GM21576 (cell line): Measurements from ENCODE around the gene ZFP62.
"Not testable (repeated sequence)": the region's sequence is repeated elsewhere in the genome, so short reads cannot be mapped to it uniquely, and the experiment has no call there.

Source experiments
- ATAC-seq: cut with Tn5 transposase; IDR thresholded peaks from one replicate; pipeline ENCODE4 v1.9.1; 2021; ENCODE audit warnings: mild to moderate bottlenecking, moderate library complexity; ENCODE audit not compliant: unreplicated experiment

ZFP62 gene

DNA sequence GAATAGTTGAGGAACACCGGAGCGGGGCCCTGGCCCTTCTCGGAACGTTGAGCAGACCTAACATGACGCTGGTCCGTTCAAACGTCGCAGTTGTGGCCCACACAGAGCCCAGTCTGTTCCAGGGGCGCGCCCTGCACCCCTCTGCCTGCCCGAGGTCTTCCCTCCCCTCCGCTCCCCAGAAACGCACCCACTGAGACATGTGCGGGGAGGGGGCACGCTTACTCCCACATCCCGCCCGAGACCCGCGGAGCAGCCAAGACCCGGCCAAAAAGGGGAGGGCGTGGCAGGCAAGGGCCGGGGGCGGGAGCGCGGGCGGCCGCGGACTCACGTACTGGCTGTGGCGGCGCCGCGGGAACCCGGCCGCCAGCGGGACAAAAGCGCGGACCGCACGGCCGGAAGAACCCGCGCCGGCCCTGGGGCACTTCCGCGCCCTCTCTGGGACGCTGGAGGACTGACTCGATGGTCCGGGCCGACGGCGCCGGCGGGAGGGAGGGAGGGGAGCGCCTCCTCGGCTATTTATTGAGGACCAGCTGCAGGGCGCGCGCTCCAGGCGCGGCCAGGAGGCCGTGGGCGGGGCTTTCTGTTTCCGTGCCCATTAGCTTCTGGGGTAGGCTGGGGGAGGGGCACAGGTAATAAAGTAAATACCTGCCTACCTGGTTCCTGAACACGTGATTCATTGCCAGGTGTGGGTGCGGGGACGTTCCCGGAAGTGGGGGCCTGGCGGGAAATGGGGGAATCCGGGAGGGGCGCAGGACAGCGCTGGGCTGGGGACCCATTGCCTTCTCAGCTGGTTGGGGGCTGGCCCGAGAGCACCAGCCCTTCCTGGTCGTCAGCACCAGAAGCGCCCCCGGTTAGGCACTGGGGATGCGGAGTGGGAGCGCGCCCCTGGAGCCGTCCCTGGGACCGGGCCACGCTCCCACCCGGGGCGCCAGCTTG, at the start of gene ZFP62:
Gene ZFP62 (minus strand): TSS at position 390 of the 936 bp plus-strand sequence. CDS start 57 bp downstream, at position 333.
- ATAC-seq, result peak; percentile 85

DNA sequence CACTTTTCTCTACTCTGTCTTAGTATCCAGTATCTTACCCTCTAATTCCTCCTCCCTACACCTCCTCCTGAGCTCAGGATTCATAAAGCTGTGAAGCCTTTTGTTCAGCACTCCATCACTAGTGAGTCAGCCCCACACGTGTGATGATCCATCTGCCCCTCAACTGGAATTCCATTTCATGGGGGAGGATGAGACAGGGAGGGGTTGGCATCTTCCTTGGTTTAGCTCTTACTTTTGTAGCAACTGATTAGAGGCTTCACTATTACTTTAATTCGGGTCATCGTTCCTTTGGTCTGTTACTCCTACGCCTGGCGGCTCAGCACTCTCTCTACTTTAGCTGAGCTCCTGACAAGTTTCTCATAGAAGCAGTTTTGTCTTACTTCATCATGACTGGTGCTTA, 49.7 kb upstream of the ZFP62 start:
- no peak for ATAC-seq

DNA sequence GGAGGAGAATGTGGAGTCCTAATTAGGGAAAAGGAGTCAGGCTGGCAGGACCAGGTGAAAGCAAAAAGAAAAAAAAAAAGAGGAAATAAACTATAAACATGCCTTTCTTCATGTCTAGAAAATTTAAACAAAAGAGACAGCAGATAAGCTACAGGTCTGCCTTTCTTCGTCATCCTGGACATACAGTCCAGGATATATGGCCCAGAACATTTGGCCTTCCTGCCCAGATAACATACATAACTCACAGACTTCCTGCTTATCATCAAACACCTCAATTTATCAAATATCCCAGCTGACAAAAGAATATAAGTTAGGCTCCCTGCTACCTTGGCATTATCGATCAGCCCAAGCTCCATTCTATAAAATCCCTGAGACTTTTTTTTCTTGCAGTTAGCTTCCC, 49.1 kb upstream of the ZFP62 start:
- ATAC-seq, result no peak

GRCh38 chr5:180909782-180910181, 48.7 kb upstream of the ZFP62 start:
- ATAC-seq, result no peak

- ATAC-seq, result no peak
These were observed 48.1 kb upstream of the ZFP62 start for GRCh38 chr5:180908998-180909731.

- no peak for ATAC-seq
These were observed 47.3 kb upstream of the ZFP62 start for GRCh38 chr5:180908400-180908799.

DNA sequence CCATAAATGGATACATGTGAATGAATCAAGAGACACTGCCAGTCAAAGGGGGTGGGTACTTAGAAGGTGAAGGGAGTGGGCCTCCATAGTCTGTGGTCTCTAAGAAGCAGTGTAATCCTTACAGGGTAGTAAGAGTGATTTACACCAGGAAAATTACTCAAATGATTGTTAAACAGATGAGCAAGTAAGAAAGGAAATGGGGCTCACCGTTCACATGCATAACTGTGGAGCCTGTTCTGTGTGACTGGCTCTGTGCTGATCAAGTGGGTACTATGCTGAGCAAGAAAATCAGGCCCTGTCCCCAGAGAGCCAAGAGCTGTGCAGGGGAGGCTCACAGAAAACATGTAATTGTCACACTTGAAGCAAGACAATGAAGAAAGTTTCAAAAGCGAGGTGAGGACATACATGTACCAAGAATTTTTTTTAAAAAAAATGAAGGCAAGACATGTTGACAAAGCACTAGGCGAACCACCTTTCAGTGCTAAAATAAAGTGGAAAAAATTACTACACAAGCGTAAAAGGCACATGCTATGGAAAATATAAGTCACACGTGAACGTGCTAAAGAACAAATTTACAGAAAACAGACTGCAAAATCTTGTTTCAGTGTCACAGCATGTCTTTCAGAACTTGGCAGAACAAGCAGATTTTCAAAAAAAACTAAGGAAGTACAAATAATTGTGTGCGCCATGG, 40.4 kb upstream of the ZFP62 start:
- no peak for ATAC-seq

- ATAC-seq, result no peak
These were observed 39.1 kb upstream of the ZFP62 start for GRCh38 chr5:180900178-180900577.

DNA sequence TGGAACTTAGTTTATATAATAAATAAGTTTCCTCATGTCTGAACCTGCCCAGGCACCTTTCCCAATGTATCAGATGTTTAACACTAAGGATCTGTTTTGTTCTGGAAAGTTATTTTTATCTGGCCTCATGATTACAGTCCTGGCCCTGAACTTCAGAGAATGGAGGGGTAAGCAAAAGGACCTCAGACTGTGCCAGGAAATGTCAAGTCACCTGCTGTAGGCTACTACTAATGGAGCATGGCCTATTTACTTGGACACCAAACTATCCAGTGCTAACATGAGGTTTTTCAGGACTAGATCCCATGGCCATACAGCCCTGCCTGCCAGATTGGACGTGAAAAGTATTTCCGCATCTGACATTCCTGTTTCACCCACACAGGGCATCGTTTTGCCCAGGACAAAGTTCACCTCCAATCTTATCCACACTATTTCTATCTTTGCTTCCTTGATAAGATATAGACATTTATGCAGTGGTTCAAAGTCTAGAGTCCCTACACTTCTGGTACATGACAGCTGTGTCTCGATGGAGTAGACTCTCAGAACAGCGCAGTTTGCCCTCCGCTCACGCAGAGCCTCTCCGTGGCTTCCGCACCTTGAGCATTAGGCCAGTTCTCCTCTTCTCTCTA, 37.7 kb upstream of the ZFP62 start, which contains the start of gene BTNL8:
Gene BTNL8 (plus strand): TSS at position 539 of the 626 bp plus-strand sequence. CDS start 152 bp downstream, outside the sequence.
- no peak for ATAC-seq

GRCh38 chr5:180895330-180895729, 34.3 kb upstream of the ZFP62 start:
- ATAC-seq, result not testable (repeated sequence)

GRCh38 chr5:180889381-180889780, 28.3 kb upstream of the ZFP62 start:
- ATAC-seq, result no peak

DNA sequence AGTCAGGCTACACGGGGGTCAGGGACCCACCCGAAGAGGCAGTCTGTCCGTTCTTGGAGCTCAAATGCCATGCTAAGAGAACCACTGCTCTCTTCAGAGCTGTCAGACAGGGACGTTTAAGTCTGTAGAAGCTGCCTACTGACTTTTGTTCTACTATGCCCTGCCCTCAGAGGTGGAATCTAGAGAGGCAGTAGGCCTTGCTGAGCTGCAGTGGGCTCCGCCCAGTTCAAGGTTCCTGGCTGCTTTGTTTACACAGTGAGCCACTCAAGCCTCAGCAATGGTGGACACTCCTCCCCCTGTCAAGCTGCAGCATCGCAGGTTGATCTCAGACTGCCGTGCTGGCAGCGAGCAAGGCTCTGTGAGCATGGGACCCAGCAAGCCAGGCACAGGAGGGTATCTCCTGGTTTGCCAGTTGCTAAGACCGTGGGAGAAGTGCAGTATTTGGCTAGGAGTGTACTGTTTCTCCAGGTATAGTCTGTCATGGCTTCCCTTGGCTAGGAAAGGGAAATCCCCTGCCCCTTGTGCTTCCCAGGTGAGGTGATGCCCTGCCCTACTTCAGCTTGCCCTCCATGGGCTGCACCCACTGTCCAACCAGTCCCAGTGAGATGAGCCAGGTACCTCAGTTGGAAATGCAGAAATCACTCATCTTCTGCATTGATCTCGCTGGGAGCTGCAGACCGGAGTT, 24.9 kb upstream of the ZFP62 start:
- ATAC-seq, result not testable (repeated sequence)

DNA sequence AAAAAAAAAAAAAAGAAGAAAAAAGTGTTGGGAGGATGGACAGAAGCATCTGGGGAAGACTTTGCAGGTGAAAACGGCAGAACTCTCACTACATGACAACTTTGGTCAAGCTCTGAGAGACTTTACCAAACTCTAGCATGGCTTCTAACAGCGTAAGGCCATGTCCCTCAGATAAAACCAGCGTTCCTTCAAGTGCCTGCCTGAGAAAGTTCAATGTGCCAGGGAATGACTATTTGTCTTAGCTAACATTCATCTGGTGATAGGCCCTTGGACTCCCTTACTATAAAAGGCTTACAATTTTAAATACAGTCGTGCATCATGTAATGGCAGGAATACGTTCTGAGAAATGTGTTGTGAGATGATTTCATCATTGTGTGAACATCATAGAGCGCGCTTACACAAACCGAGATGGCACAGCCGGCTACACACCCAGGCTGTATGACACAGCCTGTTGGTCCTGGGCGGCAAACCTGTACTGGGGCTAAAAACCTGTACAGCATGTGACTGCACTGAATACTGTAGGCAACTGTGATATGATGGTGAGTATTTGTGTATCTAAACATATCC, 14.9 kb upstream of the ZFP62 start:
- no peak for ATAC-seq

DNA sequence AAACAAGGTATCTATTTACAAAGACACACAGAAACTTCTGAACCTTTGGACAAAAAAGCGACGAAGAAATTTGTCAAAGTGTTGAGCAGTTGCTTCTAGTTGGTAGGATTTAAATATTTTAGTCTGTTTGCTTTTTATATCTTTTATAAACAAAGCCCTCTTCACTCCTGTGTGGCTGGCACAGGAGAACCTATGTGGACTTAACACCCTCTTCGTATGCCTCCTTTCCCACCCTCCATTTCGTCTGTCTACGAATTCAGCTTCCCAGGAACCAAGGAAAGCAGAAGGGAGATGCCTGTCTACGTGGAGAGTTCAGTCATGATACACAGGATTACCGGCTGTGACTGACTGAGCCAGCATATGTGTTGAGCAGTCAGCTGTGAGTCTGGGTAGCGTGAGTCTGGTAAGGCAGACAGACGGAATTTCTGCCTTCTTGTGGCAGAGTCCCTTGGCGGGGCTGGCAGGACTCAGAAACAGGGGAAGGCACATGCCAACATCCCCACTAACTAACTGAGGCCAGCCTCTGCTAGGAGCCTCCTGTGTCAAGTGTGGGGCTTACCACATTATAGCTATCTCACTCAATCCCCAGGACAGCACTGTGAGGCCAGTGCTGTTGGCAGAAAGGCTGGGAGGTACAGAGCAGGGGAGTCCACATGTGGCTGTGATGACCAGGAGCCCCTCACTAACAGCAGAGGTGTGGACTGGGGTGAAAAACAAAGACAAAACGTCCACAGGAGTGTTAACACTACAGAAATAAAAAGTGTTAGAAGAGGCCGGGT, 13.9 kb upstream of the ZFP62 start:
- ATAC-seq, result no peak

DNA sequence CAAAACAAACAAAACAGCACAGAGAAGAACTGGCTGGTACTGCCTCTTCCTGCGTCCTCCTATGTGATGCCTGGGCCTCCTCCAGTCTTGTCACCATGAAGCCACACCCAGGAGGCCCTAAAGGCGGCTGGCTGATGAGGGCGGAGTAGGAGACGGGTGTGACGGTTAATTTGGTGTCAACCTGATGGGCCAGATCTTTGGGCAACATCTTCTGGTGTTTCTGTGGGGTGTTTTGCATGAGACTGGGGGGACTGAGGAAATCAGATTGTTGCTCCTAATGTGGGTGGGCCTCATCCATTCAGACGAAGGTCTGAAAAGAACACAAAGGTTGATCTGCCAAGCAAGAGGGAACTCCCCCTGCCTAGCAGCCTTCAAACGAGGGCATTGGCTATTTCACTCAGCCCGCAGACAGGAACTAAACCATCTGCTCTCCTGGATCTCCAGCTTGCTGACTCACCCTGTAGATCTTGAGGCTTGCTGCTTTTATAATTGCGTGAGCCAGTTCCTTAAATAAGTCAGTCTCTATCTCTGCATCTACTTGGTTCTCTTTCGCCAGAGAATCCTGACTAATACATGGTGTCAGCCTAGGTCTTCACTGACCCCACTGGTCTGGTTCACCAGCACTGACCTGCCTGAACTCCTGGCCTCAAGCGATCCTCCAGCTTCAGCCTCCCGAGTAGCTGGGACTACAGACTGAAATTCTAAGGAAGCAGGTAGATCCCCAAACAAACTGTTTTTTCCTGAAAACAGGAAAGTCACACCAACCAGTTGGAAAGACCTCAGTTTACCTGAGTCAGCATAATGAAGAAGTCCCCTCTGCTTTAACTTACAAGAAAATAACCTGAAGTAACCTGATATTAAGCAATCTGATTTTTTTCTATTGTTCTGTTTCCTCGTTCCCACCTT, 12.8 kb upstream of the ZFP62 start:
- peak; percentile 41 for ATAC-seq

DNA sequence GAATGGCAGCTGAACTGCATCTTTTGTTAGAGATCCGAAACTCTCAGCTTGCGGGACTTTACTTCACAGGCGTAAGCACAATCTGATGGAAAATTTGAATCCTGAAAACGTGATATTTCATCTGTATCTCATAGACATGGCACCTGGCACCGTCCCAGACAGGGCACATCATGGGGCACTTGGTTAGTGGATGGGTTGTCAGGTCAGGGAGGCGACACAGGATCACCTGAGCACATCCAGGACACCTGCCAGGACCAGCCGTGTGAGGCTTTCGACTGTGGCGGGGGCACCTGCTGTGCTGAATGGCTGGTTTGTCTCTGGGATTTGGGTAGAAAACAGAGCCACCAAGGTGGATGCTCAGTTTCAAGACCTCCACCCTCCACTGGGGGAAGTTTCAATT, 11.3 kb upstream of the ZFP62 start:
- no peak for ATAC-seq

GRCh38 chr5:180870276-180871068, 9.4 kb upstream of the ZFP62 start:
- ATAC-seq, result no peak
